OCI-LY3 (cell line): ENCODE results near the gene C11orf71.

Experiments
- CTCF ChIP-seq: fragments of 200-600, 300-600 bp; sonication (generic); IDR thresholded peaks from 2 replicates; pipeline ENCODE4 v1.5.1; 2014; ENCODE audit warnings: antibody characterized with exemption, low read length, low read depth
- EZH2phosphoT487 ChIP-seq: fragments of 200-600 bp; shearing (Covaris generic); IDR thresholded peaks from 2 replicates; pipeline ENCODE4 v1.6.1; 2018; ENCODE audit warnings: antibody characterized with exemption, mixed run types, low read depth

- TF ChIP-seq EZH2phosphoT487 (no peak), CTCF (no peak)
Observed at GRCh38 chr11:114430290-114430689, 30.0 kb upstream of the C11orf71 start.
